Endodermal cell (in vitro differentiated cells): ENCODE measurements around the gene PROP1. TPM values are rescaled to one million over a fixed set of nuclear protein-coding genes. Genes with fewer than 3 reads are reported as not detected.
"Not testable (repeated sequence)": the region's sequence is repeated elsewhere in the genome, so short reads cannot be mapped to it uniquely, and the experiment has no call there.

ENCODE experiments used
- DNase-seq: peaks from one replicate; pipeline ENCODE4 v3.0.0-alpha.2; 2017
- H3K27ac ChIP-seq: 2 replicates; pipeline ENCODE4 v1.5.1; 2013; ENCODE audit warnings: mild to moderate bottlenecking, low read depth, low read length, moderate library complexity
- H3K27me3 ChIP-seq: 2 replicates; pipeline ENCODE4 v1.6.1; 2013; ENCODE audit warnings: mild to moderate bottlenecking, low read length, moderate library complexity; ENCODE audit not compliant: insufficient read depth, control insufficient read depth, poor library complexity, severe bottlenecking
- H3K36me3 ChIP-seq: 2 replicates; pipeline ENCODE4 v1.7.0; 2013; ENCODE audit warnings: mild to moderate bottlenecking, low read length, moderate library complexity; ENCODE audit not compliant: control insufficient read depth, insufficient read depth
- H3K4me1 ChIP-seq: one replicate; pipeline ENCODE4 v1.7.0; 2013; ENCODE audit warnings: low read length; ENCODE audit not compliant: control insufficient read depth, insufficient read depth
- H3K4me3 ChIP-seq: 2 replicates; pipeline ENCODE4 v1.5.1; 2013; ENCODE audit warnings: mild to moderate bottlenecking, low read length, moderate library complexity
- H3K9ac ChIP-seq: 2 replicates; pipeline ENCODE4 v1.6.1; 2013; ENCODE audit warnings: mild to moderate bottlenecking, low read length, moderate library complexity; ENCODE audit not compliant: poor library complexity, severe bottlenecking; ENCODE audit errors: extremely low read depth
- H3K9me3 ChIP-seq: 2 replicates; pipeline ENCODE4 v1.6.1; 2013; ENCODE audit warnings: mild to moderate bottlenecking, low read length, moderate library complexity; ENCODE audit not compliant: control insufficient read depth
- H3K27ac Mint-ChIP-seq: 2 replicates; pipeline ENCODE4 v1.8.0; 2020; ENCODE audit warnings: mixed read lengths
- H3K27me3 Mint-ChIP-seq: 2 replicates; pipeline ENCODE4 v1.8.0; 2021; ENCODE audit warnings: mild to moderate bottlenecking, mixed read lengths; ENCODE audit not compliant: insufficient read depth
- H3K36me3 Mint-ChIP-seq: 2 replicates; pipeline ENCODE4 v1.8.0; 2020; ENCODE audit warnings: low read depth, mixed read lengths
- H3K4me1 Mint-ChIP-seq: 2 replicates; pipeline ENCODE4 v1.8.0; 2020; ENCODE audit warnings: mixed read lengths
- H3K4me3 Mint-ChIP-seq: 2 replicates; pipeline ENCODE4 v1.8.0; 2020; ENCODE audit warnings: mild to moderate bottlenecking, moderate library complexity, mixed read lengths
- H3K9me3 Mint-ChIP-seq: 2 replicates; pipeline ENCODE4 v1.8.0; 2020; ENCODE audit warnings: mild to moderate bottlenecking, mixed read lengths
- WGBS, 2 experiments: methylation state at CpG; one replicate each; pipeline versions ENCODE4 v1.1.5 to v1.1.7; 2013; ENCODE audit warnings: missing lambda C conversion rate in 2 of 2, mixed read lengths in 1 of 2; ENCODE audit not compliant: insufficient coverage in 1 of 2, insufficient read length in 1 of 2; 5-methylcytosine and 5-hydroxymethylcytosine counted together
- total RNA-seq, 2 donors: library from RNA; stranded (reverse); fragmentation: NEBNext Ultra II Directional in 1 of 2; extraction: Animal tissue kit (Norgen Biotek cat#: 25700) in 1 of 2; gene quantifications; 2 replicates in 1 of 2; 3 replicates in 1 of 2; pipeline ENCODE4 v1.2.1, GENCODE V29; 2021

Gene PROP1
- total RNA-seq, 2 donors from 2014 or later, result not detected

DNA sequence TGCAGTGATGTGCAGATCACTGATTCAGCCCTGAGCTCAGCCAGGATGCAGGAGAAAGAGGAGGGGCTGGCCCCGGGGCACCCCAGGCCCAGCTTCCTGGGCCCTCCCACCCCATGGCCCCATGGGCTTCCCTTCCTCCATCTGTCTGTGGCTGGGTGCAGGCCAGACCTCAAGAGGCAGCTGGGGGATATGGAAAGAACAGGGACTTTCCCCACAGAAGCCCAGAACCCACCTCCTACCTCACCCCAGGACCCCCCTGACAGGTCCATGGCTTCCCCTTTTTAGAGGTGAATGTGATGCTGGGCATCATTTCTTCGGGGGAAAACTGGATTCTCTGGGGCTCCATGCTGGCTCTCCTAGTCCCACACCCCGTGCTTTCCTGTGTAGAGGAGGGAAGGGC is 53.1 kb downstream of the PROP1 start:
- H3K4me3 Mint-ChIP-seq, H3K36me3 ChIP-seq, H3K9ac ChIP-seq, H3K36me3 Mint-ChIP-seq, H3K27ac ChIP-seq, H3K4me1 Mint-ChIP-seq, H3K9me3 Mint-ChIP-seq, DNase-seq, H3K4me1 ChIP-seq, H3K9me3 ChIP-seq, H3K27me3 ChIP-seq, H3K27ac Mint-ChIP-seq, H3K4me3 ChIP-seq: not testable (repeated sequence)
- WGBS, 2 experiments, result no CpG with 5 or more reads among the region's 3 CpGs
- H3K27me3 Mint-ChIP-seq, result peaks cover 13% of the 10 kb centered on the region

Other genes with a start within 250 kb of the PROP1 start
- not detected for gene FAM153A, start 213.3 kb downstream of the PROP1 start, total RNA-seq
- 10 to 100 TPM; 12.7 to 15.2 TPM for gene N4BP3, start 117.3 kb upstream of the PROP1 start, total RNA-seq
- 10 to 100 TPM; 36.0 to 36.9 TPM for gene RMND5B, start 134.8 kb upstream of the PROP1 start, total RNA-seq
- gene NHP2, start 157.6 kb upstream of the PROP1 start, total RNA-seq, result 100 to 1,000 TPM; 174 to 176 TPM
- not detected for gene GMCL2, start 191.1 kb upstream of the PROP1 start, total RNA-seq
- 100 to 1,000 TPM; 343 to 353 TPM for gene HNRNPAB, start 208.3 kb upstream of the PROP1 start, total RNA-seq
- gene PHYKPL, start 236.6 kb upstream of the PROP1 start, total RNA-seq, result 10 to 100 TPM; 59.9 to 82.5 TPM